ENCODE results near the gene FCN2. TPM values are rescaled to one million over a fixed set of nuclear protein-coding genes. Genes with fewer than 3 reads are reported as not detected.

FCN2 gene
- total and polyA plus RNA-seq, 2 of the 4 experiments (the other 2 are of a cell fraction): not detected

- no peaks in the 10 kb centered on the region for H3K36me3 ChIP-seq (ENCODE audit: control insufficient read depth, insufficient read depth, low read length)
- H3K23ac ChIP-seq (ENCODE audit: low read depth, low read length): no peak overlapping the region
- POLR2A ChIA-PET (ENCODE audit: unreplicated experiment): no interaction called here
- H3K27ac ChIP-seq (ENCODE audit: insufficient read depth, low read length): no peak overlapping the region
- no peak overlapping the region for H2AK9ac ChIP-seq (replicated peaks; ENCODE audit: low read depth, low read length, poor library complexity)
- H3K14ac ChIP-seq (replicated peaks; ENCODE audit: low read depth, low read length): no peak overlapping the region
- intact Hi-C loops (cut with micrococcal nuclease): no loop called here
- CTCF ChIA-PET: no interaction called here
- no peak overlapping the region for H2BK5ac ChIP-seq (ENCODE audit: low read depth, low read length, poor library complexity, severe bottlenecking)
- no peak overlapping the region for H2BK120ac ChIP-seq (ENCODE audit: low read depth, low read length)
- H4K8ac ChIP-seq (ENCODE audit: low read depth in 2 of 2, low read length in 2 of 2): no peak overlapping the region
- no peak overlapping the region for H2BK15ac ChIP-seq (ENCODE audit: low read depth, low read length)
- no peaks in the 10 kb centered on the region for H3K79me1 ChIP-seq (ENCODE audit: low read depth in 1 of 2, low read length in 2 of 2)
- no peak overlapping the region for H3K4ac ChIP-seq (ENCODE audit: low read depth, low read length)
- BruUV-seq (replicated peaks): no TSS peak
- H4K5ac ChIP-seq (ENCODE audit: low read depth, low read length): no peak overlapping the region
- in situ Hi-C loops (cut with MboI; ENCODE audit: low sequenced_read_pairs): no loop called here
- ATAC-seq (ENCODE audit: low read depth): no peak
- H3K18ac ChIP-seq (ENCODE audit: low read depth, low read length): no peak overlapping the region
- H3K9me1 ChIP-seq (ENCODE audit: insufficient read depth, low read length): no peaks in the 10 kb centered on the region
- no peak overlapping the region for H4K91ac ChIP-seq (ENCODE audit: insufficient read depth, low read depth, low read length)
- no peak overlapping the region for H2BK20ac ChIP-seq (ENCODE audit: low read depth, low read length)
- dilution Hi-C loops (cut with HindIII; ENCODE audit: low sequenced_read_pairs, unreplicated experiment): no loop called here
- H3K4me1 ChIP-seq (ENCODE audit: control insufficient read depth, insufficient read depth, low read length): no peaks in the 10 kb centered on the region
- no peak overlapping the region for H2AK5ac ChIP-seq (ENCODE audit: low read depth, low read length)
- H4K20me1 ChIP-seq (ENCODE audit: insufficient read depth, low read length): no peaks in the 10 kb centered on the region
- H3K27me3 ChIP-seq (ENCODE audit: control insufficient read depth, insufficient read depth, low read length): peaks cover 61% of the 10 kb centered on the region
- no peak overlapping the region for H3K56ac ChIP-seq (ENCODE audit: extremely low read depth, insufficient read depth, low read length)
- H3K4me2 ChIP-seq (ENCODE audit: low read depth, low read length): no peak overlapping the region
- no peak for DNase-seq
- TF ChIP-seq NFE2L2 (IDR thresholded peaks at IDR 0.05; ENCODE audit: low read depth, low read length): no peak
- no peak for TF ChIP-seq MAFK (IDR thresholded peaks at IDR 0.05; ENCODE audit: low read depth, low read length)
- no peak for TF ChIP-seq USF2 (IDR thresholded peaks at IDR 0.05; ENCODE audit: low read depth, low read length)
- no peak for TF ChIP-seq CEBPB (IDR thresholded peaks at IDR 0.05; ENCODE audit: low read depth, low read length)
- no peak for TF ChIP-seq FOS (IDR thresholded peaks at IDR 0.05; ENCODE audit: low read depth, low read length)
- TF ChIP-seq MXI1 (IDR thresholded peaks at IDR 0.05; ENCODE audit: borderline replicate concordance, low read depth, low read length): no peak
- no peak for TF ChIP-seq ELK1 (IDR thresholded peaks at IDR 0.05; ENCODE audit: borderline replicate concordance, low read depth, low read length)
- TF ChIP-seq CHD1 (IDR thresholded peaks at IDR 0.05; ENCODE audit: low read depth, low read length): no peak
- no peak for TF ChIP-seq MAZ (IDR thresholded peaks at IDR 0.05; ENCODE audit: borderline replicate concordance, low read depth, low read length)
- TF ChIP-seq RAD21 (IDR thresholded peaks at IDR 0.05; ENCODE audit: low read length): no peak
- no peak for TF ChIP-seq BHLHE40 (IDR thresholded peaks at IDR 0.05; ENCODE audit: low read depth, low read length)
- no peak overlapping the region for H2AFZ ChIP-seq (replicated peaks; ENCODE audit: low read length, poor library complexity)
- WGBS, 2 experiments (ENCODE audit: extremely low coverage in 2 of 2, insufficient read length in 1 of 2): no CpG with 5 or more reads among the region's 27 CpGs
- H3K9me3 ChIP-seq (ENCODE audit: control insufficient read depth, insufficient read depth, low read length): no peaks in the 10 kb centered on the region
- H3K4me3 ChIP-seq (ENCODE audit: insufficient read depth, low read depth, low read length): no peak overlapping the region
- no peak overlapping the region for H3K9ac ChIP-seq (ENCODE audit: low read depth, low read length)
Measured at GRCh38 chr9:134935701-134936345, 55.2 kb downstream of the FCN2 start.

Data from IMR-90 (cell line).